Activated naive CD4-positive, alpha-beta T cell treated with anti-CD3 and anti-CD28 coated beads, Interleukin-2, amount 50 U/mL, for 24 hours (primary cell): ENCODE measurements around the gene CTSA.
A peak's percentile ranks its signal among the peaks of the same experiment; 100 is the strongest.
"Not testable (repeated sequence)": the region's sequence is repeated elsewhere in the genome, so short reads cannot be mapped to it uniquely, and the experiment has no call there.

Experiments used
- H3K27ac Mint-ChIP-seq: one replicate; pipeline ENCODE4 v1.8.0; 2021; ENCODE audit warnings: mild to moderate bottlenecking, mixed read lengths
- H3K27me3 Mint-ChIP-seq: one replicate; pipeline ENCODE4 v1.8.0; 2021; ENCODE audit warnings: mixed read lengths
- H3K36me3 Mint-ChIP-seq: one replicate; pipeline ENCODE4 v1.8.0; 2021; ENCODE audit warnings: mixed read lengths
- H3K4me1 Mint-ChIP-seq: one replicate; pipeline ENCODE4 v1.8.0; 2021; ENCODE audit warnings: mixed read lengths
- H3K4me3 Mint-ChIP-seq: one replicate; pipeline ENCODE4 v1.8.0; 2021; ENCODE audit warnings: mild to moderate bottlenecking, mixed read lengths
- H3K9me3 Mint-ChIP-seq: one replicate; pipeline ENCODE4 v1.8.0; 2021; ENCODE audit warnings: mixed read lengths

The CTSA gene

GRCh38 chr20:45899046-45899835, 8.1 kb downstream of the CTSA start:
- Mint-ChIP-seq H3K4me1 (no peaks in the 10 kb centered on the region), H3K9me3 (no peaks in the 10 kb centered on the region), H3K4me3 (no peak overlapping the region), H3K36me3 (no peaks in the 10 kb centered on the region), H3K27ac (no peak overlapping the region), H3K27me3 (no peaks in the 10 kb centered on the region)

DNA sequence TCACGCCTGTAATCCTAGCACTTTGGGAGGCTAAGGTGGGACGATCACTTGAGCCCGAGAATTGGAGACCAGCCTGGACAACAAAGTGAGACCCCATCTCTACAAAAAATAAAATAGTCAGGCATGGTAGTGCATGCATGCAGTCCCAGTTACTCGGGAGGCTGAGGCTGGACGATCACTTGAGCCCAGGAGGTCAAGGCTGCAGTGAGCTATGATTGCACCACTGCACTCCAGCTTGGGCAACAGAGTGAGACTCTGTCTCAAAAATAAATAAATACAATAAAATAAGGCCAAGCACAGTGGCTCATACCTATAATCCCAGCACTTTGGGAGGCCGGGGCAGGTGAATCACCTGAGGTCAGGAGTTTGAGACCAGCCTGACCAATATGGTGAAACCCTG, 10.2 kb downstream of the CTSA start:
- H3K27me3 Mint-ChIP-seq, H3K4me1 Mint-ChIP-seq, H3K36me3 Mint-ChIP-seq, H3K27ac Mint-ChIP-seq, H3K9me3 Mint-ChIP-seq, H3K4me3 Mint-ChIP-seq: not testable (repeated sequence)

- H3K36me3 Mint-ChIP-seq: no peaks in the 10 kb centered on the region
- no peaks in the 10 kb centered on the region for H3K27me3 Mint-ChIP-seq
- no peak overlapping the region for H3K27ac Mint-ChIP-seq
- H3K9me3 Mint-ChIP-seq: no peaks in the 10 kb centered on the region
- H3K4me3 Mint-ChIP-seq: no peak overlapping the region
- no peaks in the 10 kb centered on the region for H3K4me1 Mint-ChIP-seq
Observed at GRCh38 chr20:45902199-45902701, 11.1 kb downstream of the CTSA start.

DNA sequence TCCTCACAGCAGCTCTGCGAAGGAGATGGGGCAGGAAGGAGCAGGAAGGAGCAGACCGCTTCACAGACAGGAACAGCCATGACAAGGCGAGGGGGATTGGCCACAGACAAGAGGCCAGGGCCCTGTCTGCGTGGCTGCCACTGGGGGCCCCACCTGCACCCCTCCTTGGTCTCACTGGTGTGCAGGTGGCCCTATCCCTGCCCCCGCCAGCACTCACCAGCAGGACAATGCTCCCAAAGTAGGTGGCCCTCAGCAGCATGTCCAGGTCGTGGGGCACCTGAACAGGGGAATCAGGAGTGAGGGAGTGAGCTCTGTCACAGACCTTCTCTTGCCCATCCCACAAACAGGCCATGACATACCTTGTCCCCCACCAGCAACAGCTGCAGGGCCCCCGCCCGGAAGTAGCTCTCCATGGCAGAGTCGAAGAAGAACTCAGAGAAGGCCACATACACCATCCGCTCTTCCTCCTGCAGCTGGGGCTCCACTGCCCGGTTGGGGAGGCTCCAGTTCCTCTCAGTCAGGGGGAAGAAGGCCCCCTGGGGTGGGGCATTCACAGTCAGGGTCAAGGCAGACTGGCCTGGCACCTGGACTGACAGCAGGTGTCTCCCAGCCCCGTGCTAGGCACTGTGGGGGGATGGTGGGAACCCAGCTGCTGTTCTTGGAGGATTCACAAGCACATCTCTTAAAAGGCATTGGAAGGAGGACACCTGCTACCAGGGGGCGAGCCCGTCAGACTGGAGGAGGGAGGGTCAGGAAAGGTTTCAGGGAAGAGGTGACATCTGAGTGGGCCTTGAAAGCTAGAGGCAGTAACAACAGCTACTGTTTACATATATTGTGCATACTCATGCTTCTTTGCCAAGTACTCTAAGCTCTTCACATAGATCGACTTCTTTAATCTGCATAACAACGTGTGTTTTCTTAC, 13.7 kb downstream of the CTSA start:
- Mint-ChIP-seq H3K36me3 (no peaks in the 10 kb centered on the region), H3K27ac (no peak overlapping the region), H3K4me1 (no peaks in the 10 kb centered on the region), H3K27me3 (no peaks in the 10 kb centered on the region), H3K4me3 (no peak overlapping the region), H3K9me3 (no peaks in the 10 kb centered on the region)

DNA sequence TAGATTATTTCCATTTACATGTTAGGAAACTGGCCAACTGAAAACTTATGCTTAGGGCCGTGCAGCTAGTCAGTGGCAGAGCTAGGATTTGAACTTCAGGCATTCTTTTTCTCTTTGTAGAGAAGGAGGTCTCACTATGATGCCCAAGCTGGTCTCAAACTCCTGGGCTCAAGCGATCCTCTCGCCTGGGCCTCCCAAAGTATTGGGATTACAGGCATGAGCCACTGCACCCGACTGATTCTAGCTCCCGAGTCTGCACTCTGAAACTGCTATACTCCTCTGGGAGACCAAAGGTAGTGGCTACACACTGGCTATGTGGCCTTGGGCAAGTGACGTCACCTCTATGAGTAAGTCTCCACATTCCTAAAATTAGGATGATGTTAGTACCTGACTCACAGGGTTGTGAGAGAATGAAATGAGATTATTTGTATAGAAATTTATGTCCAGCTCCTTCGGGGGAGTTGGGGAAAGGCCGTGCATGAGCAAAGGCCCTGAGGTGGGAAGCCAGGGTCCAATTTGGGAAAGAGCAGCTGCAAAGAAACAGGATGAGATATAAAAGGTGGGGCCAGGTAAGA, 14.5 kb downstream of the CTSA start:
- H3K4me1 Mint-ChIP-seq: peaks cover 2% of the 10 kb centered on the region
- no peak overlapping the region for H3K4me3 Mint-ChIP-seq
- H3K36me3 Mint-ChIP-seq: no peaks in the 10 kb centered on the region
- no peaks in the 10 kb centered on the region for H3K27me3 Mint-ChIP-seq
- no peak overlapping the region for H3K27ac Mint-ChIP-seq
- no peaks in the 10 kb centered on the region for H3K9me3 Mint-ChIP-seq

DNA sequence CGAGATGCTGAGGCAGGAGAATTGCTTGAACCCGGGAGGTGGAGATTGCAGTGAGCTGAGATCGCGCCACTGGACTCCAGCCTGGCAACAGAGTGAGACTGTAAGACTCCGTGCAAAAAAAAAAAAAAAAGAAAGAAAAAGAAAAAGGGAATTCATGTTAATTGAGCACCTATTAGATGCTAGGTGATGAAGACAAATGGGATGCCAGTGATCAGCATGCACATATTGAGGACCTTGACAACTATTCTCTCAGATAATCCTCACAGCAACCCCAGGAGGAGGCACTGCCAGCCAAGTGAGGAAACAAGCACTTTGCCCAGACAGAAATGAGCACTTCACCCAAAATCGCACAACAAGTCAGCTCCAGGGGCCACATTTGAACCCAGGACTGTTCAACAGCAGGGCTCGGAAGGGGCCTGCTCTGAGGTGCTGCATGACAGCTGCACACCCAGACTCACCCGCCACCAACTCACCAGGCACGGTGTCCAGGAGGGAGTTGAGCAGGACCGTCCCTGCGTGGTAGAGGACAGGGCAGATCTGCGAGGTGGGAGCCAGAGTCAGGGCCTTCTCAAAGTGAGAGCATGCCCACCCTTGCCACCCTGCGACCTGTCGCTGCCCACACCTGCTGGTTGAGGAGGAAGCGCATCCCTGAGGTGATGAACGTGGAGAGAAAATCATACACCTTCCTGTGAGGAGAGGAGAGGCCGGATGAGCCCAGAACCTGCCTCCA, 16.2 kb downstream of the CTSA start:
- Mint-ChIP-seq H3K27ac (no peak overlapping the region), H3K36me3 (no peaks in the 10 kb centered on the region), H3K27me3 (no peaks in the 10 kb centered on the region), H3K4me1 (peaks cover 16% of the 10 kb centered on the region), H3K4me3 (no peak overlapping the region), H3K9me3 (no peaks in the 10 kb centered on the region)

DNA sequence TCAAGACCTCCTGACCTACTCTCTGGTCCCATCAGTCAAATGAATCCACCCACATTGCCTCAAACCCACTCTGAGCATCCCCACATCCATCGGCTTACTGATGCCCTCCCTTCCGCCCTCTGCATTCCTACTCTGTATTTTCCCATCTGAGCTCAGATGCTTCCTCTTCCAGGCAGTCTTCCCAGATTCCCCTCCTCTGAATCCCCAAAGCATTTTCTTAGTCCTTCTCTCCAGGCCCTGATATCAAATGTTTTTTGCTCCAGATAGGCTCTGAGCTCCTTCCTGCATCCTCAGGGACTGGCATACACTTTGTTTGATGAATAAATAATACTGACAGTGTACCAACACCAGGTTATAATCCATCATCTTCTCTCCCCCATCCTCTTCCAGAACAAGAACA, 16.9 kb downstream of the CTSA start:
- Mint-ChIP-seq H3K4me3 (no peak overlapping the region), H3K36me3 (no peaks in the 10 kb centered on the region), H3K9me3 (no peaks in the 10 kb centered on the region), H3K27ac (no peak overlapping the region), H3K4me1 (peaks cover 17% of the 10 kb centered on the region), H3K27me3 (peaks cover under 1% of the 10 kb centered on the region)

DNA sequence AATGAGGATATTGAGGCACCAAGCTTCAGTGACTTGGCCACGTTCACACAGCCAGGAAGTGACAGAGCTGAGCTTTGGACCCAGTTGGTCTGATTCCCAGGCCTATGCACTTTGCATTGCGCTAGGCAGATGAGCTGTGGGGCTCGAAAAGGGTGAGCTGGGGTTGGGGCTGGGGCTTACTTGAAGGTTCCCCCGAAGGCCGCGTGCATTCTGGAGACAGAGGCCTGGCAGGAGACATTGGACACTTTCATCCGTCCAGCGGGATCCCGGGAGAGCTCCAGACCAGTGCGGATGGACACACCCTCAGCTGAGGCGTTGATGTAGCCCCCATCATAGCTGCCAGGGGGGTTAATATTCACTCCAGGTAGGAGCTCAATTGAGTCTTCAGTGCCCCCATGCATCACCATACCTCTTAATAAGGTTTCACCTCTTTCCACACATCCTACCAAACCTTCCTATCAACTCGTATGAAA, 18.2 kb downstream of the CTSA start:
- Mint-ChIP-seq H3K27me3 (peaks cover 3% of the 10 kb centered on the region), H3K36me3 (no peaks in the 10 kb centered on the region), H3K4me3 (no peak overlapping the region), H3K9me3 (no peaks in the 10 kb centered on the region), H3K4me1 (peaks cover 17% of the 10 kb centered on the region), H3K27ac (no peak overlapping the region)

DNA sequence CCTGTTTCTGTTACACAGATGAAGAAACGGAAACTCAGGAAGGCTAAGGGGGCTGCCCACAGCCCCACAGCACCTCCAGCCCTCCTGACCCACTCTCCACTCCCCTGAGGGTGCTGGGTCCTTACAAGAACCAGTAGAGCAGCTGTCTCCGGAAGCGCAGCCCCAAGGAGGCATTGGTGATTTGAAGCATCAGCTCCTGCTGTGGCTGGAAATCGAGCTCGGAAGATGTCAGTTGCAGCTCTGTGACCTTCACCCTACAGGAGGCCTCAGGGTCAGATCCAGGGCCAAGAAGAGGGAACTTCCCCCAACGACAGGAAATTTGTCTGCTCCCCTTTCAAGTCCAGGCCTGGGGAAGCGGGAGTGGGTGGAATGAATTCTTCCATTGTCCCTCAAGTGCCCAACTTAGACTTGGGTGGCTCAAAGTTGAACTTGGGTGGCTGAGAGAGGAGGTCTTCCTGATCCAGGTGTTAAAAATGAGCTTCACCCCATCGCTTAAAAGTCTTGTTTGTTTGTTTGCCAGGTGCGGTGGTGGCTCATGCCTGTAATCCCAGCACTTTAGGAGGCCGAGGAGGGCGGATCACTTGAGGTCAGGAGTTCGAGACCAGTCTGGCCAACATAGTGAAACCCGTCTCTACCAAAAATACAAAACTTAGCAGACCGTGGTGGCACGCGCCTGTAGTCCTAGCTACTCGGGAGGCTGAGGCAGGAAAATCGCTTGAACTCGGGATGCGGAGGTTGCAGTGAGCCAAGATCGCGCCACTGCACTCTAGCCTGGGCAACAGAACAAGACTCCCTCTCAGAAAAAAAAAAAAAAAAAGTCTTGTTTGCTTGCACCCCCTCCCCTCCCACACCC, 18.9 kb downstream of the CTSA start:
- Mint-ChIP-seq H3K9me3 (no peaks in the 10 kb centered on the region), H3K27me3 (peaks cover 7% of the 10 kb centered on the region), H3K4me1 (peaks cover 17% of the 10 kb centered on the region), H3K27ac (no peak overlapping the region), H3K4me3 (peak overlapping the region; percentile 85), H3K36me3 (no peaks in the 10 kb centered on the region)

DNA sequence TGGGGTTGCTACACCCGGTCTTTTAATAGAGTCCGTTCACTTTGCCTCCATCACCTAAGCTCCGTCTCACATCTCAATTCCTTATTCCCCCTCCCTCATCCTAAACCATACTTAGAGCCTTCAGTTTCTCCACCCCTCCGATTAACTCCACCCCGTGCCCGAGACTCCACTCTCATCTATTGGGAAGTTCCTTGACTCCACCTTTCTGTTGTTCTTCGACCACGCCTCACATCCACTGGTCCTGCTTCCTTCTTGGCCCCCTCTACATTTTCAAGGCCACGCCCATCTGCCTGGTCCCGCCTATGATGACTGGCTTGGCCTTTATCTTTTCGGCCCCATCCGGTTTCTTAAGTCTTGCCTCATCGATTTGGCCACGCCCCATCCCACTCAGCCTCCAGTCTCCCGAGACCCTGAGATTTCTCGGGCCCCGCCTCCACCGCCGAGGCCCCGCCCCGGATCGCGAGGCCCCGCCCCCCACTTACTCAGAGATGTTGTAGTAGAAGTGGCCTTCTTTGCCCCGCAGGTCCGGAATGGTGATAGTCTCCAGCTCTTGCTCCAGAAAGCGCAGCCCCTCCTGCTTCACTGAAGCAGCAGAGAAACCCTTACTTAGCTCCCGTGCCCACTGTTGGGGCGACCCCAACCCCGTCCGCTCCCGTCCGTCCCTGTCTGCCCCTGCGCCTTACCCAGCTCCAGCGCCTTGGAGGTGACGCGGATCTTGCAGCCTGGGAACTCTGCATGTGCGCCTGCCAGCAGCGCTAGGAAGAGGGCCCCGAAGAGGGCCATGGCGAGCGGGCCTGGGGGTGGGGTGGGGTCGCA, 19.7 kb downstream of the CTSA start:
- H3K9me3 Mint-ChIP-seq: no peaks in the 10 kb centered on the region
- H3K4me1 Mint-ChIP-seq: peaks cover 17% of the 10 kb centered on the region
- H3K4me3 Mint-ChIP-seq: peak overlapping the region; percentile 85
- no peak overlapping the region for H3K27ac Mint-ChIP-seq
- H3K36me3 Mint-ChIP-seq: no peaks in the 10 kb centered on the region
- peaks cover 9% of the 10 kb centered on the region for H3K27me3 Mint-ChIP-seq

DNA sequence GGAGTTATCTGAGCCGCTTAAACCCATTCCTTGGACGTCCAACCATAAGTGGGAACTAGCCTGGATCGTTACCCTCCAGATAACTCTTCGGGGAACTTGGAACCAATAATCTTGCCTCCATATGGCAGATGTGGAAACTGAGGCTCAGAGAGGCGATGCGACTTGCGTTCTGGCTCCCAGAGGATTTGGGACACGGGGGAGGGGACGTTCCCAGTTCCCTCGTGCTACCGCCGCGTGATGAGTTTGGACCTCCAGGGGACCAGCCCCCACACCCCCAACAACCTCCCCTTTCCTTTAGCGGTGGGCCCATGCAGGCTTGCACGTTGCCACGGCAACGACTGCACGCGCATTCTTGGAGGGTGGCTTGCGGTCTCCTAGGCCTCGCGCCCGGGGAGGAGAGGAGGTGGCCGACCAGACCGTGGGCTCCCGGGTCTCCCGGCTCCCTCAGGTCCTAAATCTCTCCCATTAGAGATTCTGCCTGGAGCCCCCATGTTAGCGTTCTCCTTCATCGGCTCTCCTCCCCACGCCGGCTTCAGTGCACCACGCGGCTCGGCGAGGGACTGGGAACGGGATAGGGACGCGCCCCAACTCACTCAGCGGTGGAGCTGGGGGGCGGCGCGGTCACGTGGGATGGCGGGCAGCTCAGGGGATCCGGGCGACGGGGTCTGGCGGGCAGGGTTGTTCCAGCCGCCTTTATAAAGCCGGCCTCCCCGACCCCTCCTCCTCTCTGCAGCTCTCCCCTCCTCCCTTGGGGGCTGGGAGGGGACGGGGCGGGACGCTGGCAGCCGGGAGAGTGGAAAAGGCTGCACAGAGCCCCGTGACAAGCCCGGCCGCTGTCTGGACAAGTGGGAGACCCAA, 20.6 kb downstream of the CTSA start, which contains the start of gene PLTP:
Gene PLTP, minus strand, starts transcription at position 670 of the 858 bp plus-strand sequence. CDS start 703 bp downstream, outside the sequence.
- H3K4me3 Mint-ChIP-seq: peak within 1 kb of the TSS; percentile 85
- H3K4me1 Mint-ChIP-seq: peaks cover 17% of the 10 kb centered on the region
- no peaks in the 10 kb centered on the region for H3K36me3 Mint-ChIP-seq
- H3K27ac Mint-ChIP-seq: no peak within 1 kb of the TSS
- H3K27me3 Mint-ChIP-seq: peaks cover 12% of the 10 kb centered on the region
- no peaks in the 10 kb centered on the region for H3K9me3 Mint-ChIP-seq

GRCh38 chr20:45912344-45912682, 21.2 kb downstream of the CTSA start:
- H3K4me1 Mint-ChIP-seq: peaks cover 17% of the 10 kb centered on the region
- H3K36me3 Mint-ChIP-seq: no peaks in the 10 kb centered on the region
- H3K4me3 Mint-ChIP-seq: peak overlapping the region; percentile 59
- H3K9me3 Mint-ChIP-seq: no peaks in the 10 kb centered on the region
- peaks cover 14% of the 10 kb centered on the region for H3K27me3 Mint-ChIP-seq
- no peak overlapping the region for H3K27ac Mint-ChIP-seq

- Mint-ChIP-seq H3K36me3 (no peaks in the 10 kb centered on the region), H3K9me3 (no peaks in the 10 kb centered on the region), H3K27ac (no peak overlapping the region), H3K27me3 (peaks cover 14% of the 10 kb centered on the region), H3K4me1 (peaks cover 17% of the 10 kb centered on the region), H3K4me3 (peak overlapping the region; percentile 30)
Observed at GRCh38 chr20:45913116-45913515, 22.0 kb downstream of the CTSA start.
